CD14-positive monocyte (primary cell): ENCODE measurements around the gene CEP112. TPM values are rescaled to one million over a fixed set of nuclear protein-coding genes. Genes with fewer than 3 reads are reported as not detected.

ENCODE experiments used
- DNase-seq, 3 donors: peaks; one replicate each; pipeline ENCODE4 v3.0.0-alpha.2; 2011 to 2022
- H2AFZ ChIP-seq: 2 replicates; pipeline ENCODE4 v1.6.0; 2012; ENCODE audit warnings: mild to moderate bottlenecking, low read depth, low read length, inconsistent platforms; ENCODE audit not compliant: insufficient read depth, poor library complexity, severe bottlenecking
- H3K27ac ChIP-seq, 2 donors: 1 replicate in 1 of 2; 2 replicates in 1 of 2; pipeline ENCODE4 v1.5.1; 2012 to 2013; ENCODE audit warnings: low read length in 2 of 2, control low read depth in 1 of 2, inconsistent platforms in 1 of 2, low read depth in 1 of 2, mild to moderate bottlenecking in 1 of 2
- H3K27me3 ChIP-seq, 2 donors: one replicate each; pipeline versions ENCODE4 v1.6.0 to v1.6.1; 2011 to 2013; ENCODE audit warnings: low read length in 2 of 2; ENCODE audit not compliant: control insufficient read depth in 2 of 2, insufficient read depth in 2 of 2
- H3K36me3 ChIP-seq, 2 donors: replicated peaks in 1 of 2; 1 replicate in 1 of 2; 2 replicates in 1 of 2; pipeline versions ENCODE4 v1.5.1 to v1.6.1; 2012 to 2013; ENCODE audit warnings: low read length in 2 of 2, control low read depth in 1 of 2, inconsistent platforms in 1 of 2, mild to moderate bottlenecking in 1 of 2; ENCODE audit not compliant: insufficient read depth in 2 of 2, control insufficient read depth in 1 of 2
- H3K4me1 ChIP-seq, 2 donors: 1 replicate in 1 of 2; 2 replicates in 1 of 2; pipeline versions ENCODE4 v1.5.1 to v1.6.1; 2012 to 2013; ENCODE audit warnings: low read length in 2 of 2, control low read depth in 1 of 2, inconsistent platforms in 1 of 2, mild to moderate bottlenecking in 1 of 2, moderate library complexity in 1 of 2; ENCODE audit not compliant: insufficient read depth in 2 of 2, control insufficient read depth in 1 of 2
- H3K4me2 ChIP-seq: replicated peaks from 2 replicates; pipeline ENCODE3; 2012; ENCODE audit warnings: low read length, moderate library complexity, mild to moderate bottlenecking; ENCODE audit not compliant: poor library complexity, severe bottlenecking; ENCODE audit errors: extremely low read depth
- H3K4me3 ChIP-seq, 3 experiments: fragments of 200-600 bp in 1 of 3; sonication (generic) in 1 of 3; replicated peaks in 1 of 3; 1 replicate in 2 of 3; 2 replicates in 1 of 3; pipeline ENCODE4 v1.5.1; 2011 to 2013; ENCODE audit warnings: low read length in 3 of 3, mild to moderate bottlenecking in 3 of 3, control low read depth in 2 of 3, low read depth in 2 of 3, inconsistent platforms in 1 of 3, moderate library complexity in 1 of 3
- H3K79me2 ChIP-seq: 2 replicates; pipeline ENCODE4 v1.6.0; 2012; ENCODE audit warnings: mild to moderate bottlenecking, control low read depth, inconsistent platforms, low read length, moderate library complexity; ENCODE audit not compliant: insufficient read depth
- H3K9ac ChIP-seq: 2 replicates; pipeline ENCODE4 v1.6.0; 2017; ENCODE audit warnings: low read length, mild to moderate bottlenecking; ENCODE audit not compliant: insufficient read depth, poor library complexity, severe bottlenecking
- H3K9me3 ChIP-seq, 2 donors: replicated peaks in 1 of 2; 1 replicate in 1 of 2; 2 replicates in 1 of 2; pipeline versions ENCODE4 v1.5.1 to v1.6.1; 2012 to 2013; ENCODE audit warnings: low read length in 2 of 2, control low read depth in 1 of 2; ENCODE audit not compliant: control insufficient read depth in 1 of 2, insufficient read depth in 1 of 2
- H4K20me1 ChIP-seq: 2 replicates; pipeline ENCODE4 v1.6.0; 2012; ENCODE audit warnings: mild to moderate bottlenecking, low read length, control low read depth, moderate library complexity; ENCODE audit not compliant: insufficient read depth
- H3K27ac Mint-ChIP-seq, 7 donors: one replicate each; pipeline ENCODE4 v1.8.0; 2020; ENCODE audit warnings: mild to moderate bottlenecking in 7 of 7, mixed read lengths in 7 of 7, moderate library complexity in 6 of 7, inconsistent platforms in 2 of 7
- H3K27me3 Mint-ChIP-seq, 3 donors: one replicate each; pipeline ENCODE4 v1.8.0; 2021 to 2022; ENCODE audit warnings: low read depth in 3 of 3, mild to moderate bottlenecking in 3 of 3, mixed read lengths in 3 of 3, moderate library complexity in 3 of 3, inconsistent platforms in 1 of 3
- H3K36me3 Mint-ChIP-seq, 2 donors: one replicate each; pipeline ENCODE4 v1.8.0; 2020; ENCODE audit warnings: mixed read lengths in 2 of 2, inconsistent platforms in 1 of 2, mild to moderate bottlenecking in 1 of 2
- H3K4me1 Mint-ChIP-seq: one replicate; pipeline ENCODE4 v1.8.0; 2020; ENCODE audit warnings: mild to moderate bottlenecking, mixed read lengths
- H3K4me3 Mint-ChIP-seq, 2 donors: one replicate each; pipeline ENCODE4 v1.8.0; 2020; ENCODE audit warnings: mild to moderate bottlenecking in 2 of 2, mixed read lengths in 2 of 2, moderate library complexity in 1 of 2
- H3K9me3 Mint-ChIP-seq, 7 donors: one replicate each; pipeline ENCODE4 v1.8.0; 2020 to 2022; ENCODE audit warnings: mixed read lengths in 7 of 7, mild to moderate bottlenecking in 6 of 7, moderate library complexity in 6 of 7, inconsistent platforms in 2 of 7
- WGBS: methylation state at CpG from one replicate; pipeline ENCODE4 v1.1.5; 2013; ENCODE audit warnings: missing lambda C conversion rate; ENCODE audit not compliant: insufficient coverage; 5-methylcytosine and 5-hydroxymethylcytosine counted together
- intact Hi-C, 2 donors: fragments of 100-400 bp; cut with micrococcal nuclease; formaldehyde crosslinking; loops; one replicate each; pipeline versions ENCODE4 v1.15.0 to v1.15.1; 2023
- polyA plus RNA-seq, 3 donors: library from polyadenylated mRNA; depleted of rRNA in 1 of 3; unstranded in 2 of 3; stranded (reverse) in 1 of 3; fragments of 300-500 nt in 2 of 3; fragments of >200 nt in 1 of 3; fragmentation: Illumina TruSeq in 2 of 3; gene quantifications; 1 replicate in 2 of 3; 2 replicates in 1 of 3; pipeline ENCODE4 v1.2.3, GENCODE V29; 2012 to 2021
- TF ChIP-seq, protein P1 (sequence below): fragments of 200-600 bp; IDR thresholded peaks from one replicate; pipeline ENCODE4 v1.8.0; 2022; ENCODE audit warnings: antibody characterized with exemption, mild to moderate bottlenecking

CEP112 gene
- polyA plus RNA-seq, 3 donors, result 0.10 TPM; not detected in 2

DNA sequence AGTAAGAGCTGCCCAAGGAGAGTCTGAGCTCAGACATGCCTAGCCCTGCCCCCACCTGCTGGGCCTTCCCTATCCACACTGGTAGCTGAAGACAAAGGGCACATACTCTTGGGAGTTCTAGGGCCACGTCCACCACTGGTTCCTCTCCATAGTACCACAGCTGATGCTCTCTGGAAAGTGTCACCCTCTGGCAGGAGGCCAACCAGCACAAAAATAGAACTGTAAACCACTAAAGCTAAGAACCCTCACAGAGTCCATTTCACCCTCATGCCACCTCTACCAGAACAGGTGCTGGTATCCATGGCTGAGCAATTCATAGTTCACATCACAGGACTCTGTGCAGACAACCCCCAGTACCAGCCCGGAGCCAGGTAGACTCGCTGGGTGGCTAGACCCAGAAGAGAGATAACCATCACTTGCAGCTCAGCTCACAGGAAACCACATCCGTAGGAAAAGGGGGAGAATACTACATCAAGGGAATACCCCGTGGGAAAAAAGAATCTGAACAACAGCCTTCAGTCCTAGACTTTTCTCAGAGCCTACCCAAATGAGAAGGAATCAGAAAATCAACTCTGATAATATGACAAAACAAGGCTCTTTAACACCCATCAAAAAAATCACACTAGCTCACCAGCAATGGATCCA, 115.3 kb downstream of the CEP112 start:
- no peak overlapping the region for H3K4me3 Mint-ChIP-seq
- no peaks in the 10 kb centered on the region for H3K36me3 Mint-ChIP-seq
- TF ChIP-seq, protein P1, sequence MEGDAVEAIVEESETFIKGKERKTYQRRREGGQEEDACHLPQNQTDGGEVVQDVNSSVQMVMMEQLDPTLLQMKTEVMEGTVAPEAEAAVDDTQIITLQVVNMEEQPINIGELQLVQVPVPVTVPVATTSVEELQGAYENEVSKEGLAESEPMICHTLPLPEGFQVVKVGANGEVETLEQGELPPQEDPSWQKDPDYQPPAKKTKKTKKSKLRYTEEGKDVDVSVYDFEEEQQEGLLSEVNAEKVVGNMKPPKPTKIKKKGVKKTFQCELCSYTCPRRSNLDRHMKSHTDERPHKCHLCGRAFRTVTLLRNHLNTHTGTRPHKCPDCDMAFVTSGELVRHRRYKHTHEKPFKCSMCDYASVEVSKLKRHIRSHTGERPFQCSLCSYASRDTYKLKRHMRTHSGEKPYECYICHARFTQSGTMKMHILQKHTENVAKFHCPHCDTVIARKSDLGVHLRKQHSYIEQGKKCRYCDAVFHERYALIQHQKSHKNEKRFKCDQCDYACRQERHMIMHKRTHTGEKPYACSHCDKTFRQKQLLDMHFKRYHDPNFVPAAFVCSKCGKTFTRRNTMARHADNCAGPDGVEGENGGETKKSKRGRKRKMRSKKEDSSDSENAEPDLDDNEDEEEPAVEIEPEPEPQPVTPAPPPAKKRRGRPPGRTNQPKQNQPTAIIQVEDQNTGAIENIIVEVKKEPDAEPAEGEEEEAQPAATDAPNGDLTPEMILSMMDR, result no peak
- no peak overlapping the region for H3K27ac Mint-ChIP-seq
- H3K4me1 ChIP-seq, result no peaks in the 10 kb centered on the region
- no peak overlapping the region for H3K9ac ChIP-seq
- no peaks in the 10 kb centered on the region for H3K4me1 Mint-ChIP-seq
- H3K4me2 ChIP-seq, result no peak overlapping the region
- no peaks in the 10 kb centered on the region for H3K27me3 ChIP-seq
- intact Hi-C loops, result no loop called here
- H3K27me3 Mint-ChIP-seq, result peaks cover 0 to 3% (median 0%) of the 10 kb centered on the region in 3 donors
- no peak overlapping the region for H2AFZ ChIP-seq
- no peak overlapping the region for H3K27ac ChIP-seq
- H3K36me3 ChIP-seq, result no peaks in the 10 kb centered on the region
- 93% methylated on average over 2 of the region's 5 CpGs for WGBS
- no peaks in the 10 kb centered on the region for H3K79me2 ChIP-seq
- H4K20me1 ChIP-seq, result no peaks in the 10 kb centered on the region
- H3K9me3 ChIP-seq, result peaks cover 0 to 10% of the 10 kb centered on the region in 2 donors
- peaks cover 7 to 21% (median 11%) of the 10 kb centered on the region in 7 donors for H3K9me3 Mint-ChIP-seq
- H3K4me3 ChIP-seq, result no peak overlapping the region
- DNase-seq, result no peak

- Histone ChIP-seq H4K20me1 (no peaks in the 10 kb centered on the region), H2AFZ (no peak overlapping the region), H3K27me3 (no peaks in the 10 kb centered on the region), H3K4me1 (no peaks in the 10 kb centered on the region), H3K4me3 (no peak overlapping the region), H3K79me2 (no peaks in the 10 kb centered on the region), H3K36me3 (no peaks in the 10 kb centered on the region), H3K27ac (no peak overlapping the region), H3K9me3 (peaks cover 0 to 7% of the 10 kb centered on the region in 2 donors), H3K4me2 (no peak overlapping the region), H3K9ac (no peak overlapping the region)
- Mint-ChIP-seq H3K36me3 (no peaks in the 10 kb centered on the region), H3K27me3 (peaks cover 0 to 3% (median 3%) of the 10 kb centered on the region in 3 donors), H3K9me3 (peaks cover 0 to 21% (median 9%) of the 10 kb centered on the region in 7 donors), H3K4me3 (no peak overlapping the region), H3K4me1 (no peaks in the 10 kb centered on the region), H3K27ac (no peak overlapping the region)
- intact Hi-C loops, result no loop called here
- TF ChIP-seq, protein P1, result no peak
- no peak for DNase-seq
Observed at GRCh38 chr17:66073384-66073783, 118.5 kb downstream of the CEP112 start.
